OCI-LY3 (cell line): Measurements from ENCODE around the gene SYT6.

Experiments used
- EZH2phosphoT487 ChIP-seq: fragments of 200-600 bp; shearing (Covaris generic); IDR thresholded peaks from 2 replicates; pipeline ENCODE4 v1.6.1; 2018; ENCODE audit warnings: antibody characterized with exemption, mixed run types, low read depth
- TF ChIP-seq, protein P1 (sequence below): fragments of 200-600, 300-600 bp; sonication (generic); IDR thresholded peaks from 2 replicates; pipeline ENCODE4 v1.5.1; 2014; ENCODE audit warnings: antibody characterized with exemption, low read length, low read depth

DNA sequence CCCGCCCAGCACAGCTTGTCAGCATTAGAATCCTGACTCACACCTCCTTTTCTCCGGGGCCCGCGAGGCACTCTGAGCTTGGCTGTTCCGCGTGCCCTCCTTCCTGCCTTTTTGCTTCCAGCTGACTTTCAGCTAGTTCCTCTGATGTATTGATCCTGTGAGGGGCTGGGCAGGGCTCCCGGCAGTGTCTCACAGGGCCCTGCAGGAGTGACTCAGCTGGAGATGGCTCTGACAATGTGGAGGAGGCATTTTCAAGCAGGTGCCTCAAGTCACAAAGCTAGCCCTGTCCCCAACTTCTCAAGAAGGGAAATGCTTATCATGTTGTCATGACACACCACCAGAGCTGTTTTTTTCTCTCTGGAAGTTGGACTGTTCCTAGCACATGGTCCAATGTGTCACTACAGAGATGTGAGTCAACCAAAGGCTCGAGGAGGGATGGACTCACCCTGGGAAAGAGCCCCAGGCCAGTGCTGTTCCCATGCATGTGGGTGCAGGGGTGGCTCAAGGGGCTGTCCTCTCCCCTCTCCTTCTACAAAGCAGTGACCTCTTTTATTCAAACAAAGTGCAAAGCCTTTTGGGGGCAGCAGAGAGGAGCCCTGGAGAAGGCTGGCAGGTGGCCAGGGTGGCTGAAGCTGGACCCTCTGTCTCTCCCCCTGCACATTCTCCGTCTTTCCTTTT, 30.6 kb downstream of the SYT6 start:
- TF ChIP-seq, protein P1, sequence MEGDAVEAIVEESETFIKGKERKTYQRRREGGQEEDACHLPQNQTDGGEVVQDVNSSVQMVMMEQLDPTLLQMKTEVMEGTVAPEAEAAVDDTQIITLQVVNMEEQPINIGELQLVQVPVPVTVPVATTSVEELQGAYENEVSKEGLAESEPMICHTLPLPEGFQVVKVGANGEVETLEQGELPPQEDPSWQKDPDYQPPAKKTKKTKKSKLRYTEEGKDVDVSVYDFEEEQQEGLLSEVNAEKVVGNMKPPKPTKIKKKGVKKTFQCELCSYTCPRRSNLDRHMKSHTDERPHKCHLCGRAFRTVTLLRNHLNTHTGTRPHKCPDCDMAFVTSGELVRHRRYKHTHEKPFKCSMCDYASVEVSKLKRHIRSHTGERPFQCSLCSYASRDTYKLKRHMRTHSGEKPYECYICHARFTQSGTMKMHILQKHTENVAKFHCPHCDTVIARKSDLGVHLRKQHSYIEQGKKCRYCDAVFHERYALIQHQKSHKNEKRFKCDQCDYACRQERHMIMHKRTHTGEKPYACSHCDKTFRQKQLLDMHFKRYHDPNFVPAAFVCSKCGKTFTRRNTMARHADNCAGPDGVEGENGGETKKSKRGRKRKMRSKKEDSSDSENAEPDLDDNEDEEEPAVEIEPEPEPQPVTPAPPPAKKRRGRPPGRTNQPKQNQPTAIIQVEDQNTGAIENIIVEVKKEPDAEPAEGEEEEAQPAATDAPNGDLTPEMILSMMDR: no peak
- TF ChIP-seq EZH2phosphoT487: no peak
